GM12891 (cell line): ENCODE results near the gene ANKRD28.

ENCODE experiments used
- PAX5 ChIP-seq: IDR thresholded peaks from 2 replicates; pipeline ENCODE4 v1.6.1; 2011; ENCODE audit warnings: low read length, moderate library complexity, mild to moderate bottlenecking; ENCODE audit not compliant: insufficient read depth, severe bottlenecking
- POLR2A ChIP-seq: IDR thresholded peaks from 2 replicates; pipeline ENCODE4 v1.6.1; 2011; ENCODE audit warnings: low read depth, low read length, control low read depth
- POLR2AphosphoS5 ChIP-seq: IDR thresholded peaks from 2 replicates; pipeline ENCODE4 v1.6.1; 2011; ENCODE audit warnings: low read depth, low read length, control low read depth
- POU2F2 ChIP-seq: IDR thresholded peaks from 2 replicates; pipeline ENCODE4 v1.6.1; 2011; ENCODE audit warnings: low read depth, mild to moderate bottlenecking, control low read depth, low read length, moderate library complexity
- SPI1 ChIP-seq: IDR thresholded peaks from 2 replicates; pipeline ENCODE4 v1.6.1; 2011; ENCODE audit warnings: low read depth, low read length, control low read depth
- TAF1 ChIP-seq: IDR thresholded peaks from 2 replicates; pipeline ENCODE4 v1.6.1; 2011; ENCODE audit warnings: low read depth, low read length, control low read depth

GRCh38 chr3:15800327-15800726 is 2.5 kb upstream of the ANKRD28 start:
- TF ChIP-seq POLR2AphosphoS5 (no peak), PAX5 (no peak), POLR2A (no peak), TAF1 (no peak), POU2F2 (no peak), SPI1 (no peak)
